HepG2 (cell line): ENCODE results near the gene NFXL1. TPM values are rescaled to one million over a fixed set of nuclear protein-coding genes. Genes with fewer than 3 reads are reported as not detected.

ENCODE experiments used
- ATAC-seq: fragments of 200-7000 bp; cut with Tn5 transposase; 3 replicates; pipeline ENCODE4 v1.9.1; 2020; ENCODE audit warnings: mild to moderate bottlenecking, moderate library complexity
- BruUV-seq: library from RNA; stranded (reverse); fragments of 400-500 nt; replicated peaks from 2 replicates; lab custom pipeline; 2021; lab: Mats Ljungman, UMichigan
- CTCF ChIA-PET: fragments of 300-600 bp; formaldehyde crosslinking; extraction: SDS; loops from one replicate; lab custom pipeline; 2021; ENCODE audit warnings: low total read pairs, inconsistent platforms, low intra/inter-chr PET ratio; lab: Yijun Ruan, JAX
- POLR2A ChIA-PET: fragments of 350-600 bp; sonication (Branson Sonifier 250); formaldehyde crosslinking; loops from one replicate; lab custom pipeline; 2020; ENCODE audit warnings: antibody characterized with exemption, inconsistent platforms; lab: Yijun Ruan, JAX
- DNase-seq: peaks from one replicate; pipeline ENCODE4 v3.0.0-alpha.2; 2015; ENCODE audit warnings: low spot score
- FAIRE-seq: peaks from 3 replicates; lab custom pipeline; 2011; peaks lifted over from hg19 to GRCh38; lab: Jason Lieb, UNC
- H2AFZ ChIP-seq: one replicate; pipeline ENCODE4 v1.6.1; 2011; ENCODE audit warnings: low read length, inconsistent platforms
- H3K27ac ChIP-seq: fragments of 300-600 bp; 3 replicates; pipeline ENCODE4 v1.8.0; 2011; ENCODE audit warnings: mixed run types, mild to moderate bottlenecking, mixed read lengths, low read length, inconsistent platforms; ENCODE audit not compliant: insufficient read depth; ENCODE audit errors: extremely low read length
- H3K27me3 ChIP-seq, 2 experiments: fragments of 200-600 bp in 1 of 2; 2 replicates in 1 of 2; 3 replicates in 1 of 2; pipeline versions ENCODE4 v1.6.0 to v1.8.0; 2011; ENCODE audit warnings: low read length in 2 of 2, mild to moderate bottlenecking in 2 of 2, moderate library complexity in 2 of 2, inconsistent platforms in 1 of 2; ENCODE audit not compliant: insufficient read depth in 2 of 2, control insufficient read depth in 1 of 2
- H3K36me3 ChIP-seq, 2 experiments: fragments of 200-600 bp in 1 of 2; replicated peaks in 1 of 2; 2 replicates in 1 of 2; 3 replicates in 1 of 2; pipeline versions ENCODE4 v1.5.1 to v1.8.0; 2011; ENCODE audit warnings: low read length in 2 of 2, inconsistent platforms in 1 of 2; ENCODE audit not compliant: insufficient read depth in 2 of 2, control insufficient read depth in 1 of 2
- H3K4me1 ChIP-seq: 2 replicates; pipeline ENCODE4 v1.5.1; 2012; ENCODE audit warnings: low read length, inconsistent platforms; ENCODE audit not compliant: insufficient read depth
- H3K4me2 ChIP-seq: 2 replicates; pipeline ENCODE4 v1.6.0; 2011; ENCODE audit warnings: low read depth, low read length, inconsistent platforms
- H3K4me3 ChIP-seq, 3 experiments: fragments of 200-600 bp in 1 of 3; sonication (generic), shearing (Covaris generic) in 1 of 3; replicated peaks in 1 of 3; 2 replicates each; pipeline ENCODE4 v1.5.1; 2011 to 2016; ENCODE audit warnings: low read length in 3 of 3, inconsistent platforms in 2 of 3, low read depth in 2 of 3, mild to moderate bottlenecking in 2 of 3, control low read depth in 1 of 3, mixed read lengths in 1 of 3; ENCODE audit not compliant: insufficient read depth in 1 of 3
- H3K79me2 ChIP-seq: one replicate; pipeline ENCODE4 v1.6.1; 2011; ENCODE audit warnings: low read length, inconsistent platforms; ENCODE audit not compliant: insufficient read depth
- H3K9ac ChIP-seq: 2 replicates; pipeline ENCODE4 v1.6.0; 2011; ENCODE audit warnings: mild to moderate bottlenecking, low read depth, low read length, inconsistent platforms; ENCODE audit not compliant: insufficient read depth
- H3K9me3 ChIP-seq: 2 replicates; pipeline ENCODE4 v1.5.1; 2012; ENCODE audit warnings: mild to moderate bottlenecking, low read length
- H4K20me1 ChIP-seq: 2 replicates; pipeline ENCODE4 v1.6.0; 2011; ENCODE audit warnings: inconsistent platforms, mild to moderate bottlenecking, low read length, moderate library complexity; ENCODE audit not compliant: insufficient read depth
- EEA1 ChIP-seq: sonication (generic); formaldehyde crosslinking; IDR thresholded peaks from 2 replicates; pipeline ENCODE4 v1.5.1; 2020; ENCODE audit warnings: mild to moderate bottlenecking, missing genetic modification reagents, borderline replicate concordance
- JUN ChIP-seq: sonication (generic); formaldehyde crosslinking; IDR thresholded peaks from 2 replicates; pipeline ENCODE4 v1.4.0; 2020; ENCODE audit warnings: mild to moderate bottlenecking, missing genetic modification reagents
- KLF11 ChIP-seq: IDR thresholded peaks from 2 replicates; pipeline ENCODE4 v1.6.1; 2016; ENCODE audit warnings: missing compliant biosample characterization
- MYNN ChIP-seq: sonication (generic); formaldehyde crosslinking; IDR thresholded peaks from 2 replicates; pipeline ENCODE4 v1.4.0; 2020; ENCODE audit warnings: mild to moderate bottlenecking, low read depth, missing genetic modification reagents
- NFAT5 ChIP-seq: sonication (generic); formaldehyde crosslinking; IDR thresholded peaks from 2 replicates; pipeline ENCODE4 v1.4.0; 2020; ENCODE audit warnings: missing genetic modification reagents
- SALL1 ChIP-seq: sonication (generic); formaldehyde crosslinking; IDR thresholded peaks from 2 replicates; pipeline ENCODE4 v1.8.0; 2022; ENCODE audit warnings: mild to moderate bottlenecking, missing genetic modification reagents
- TBX3 ChIP-seq: fragments of 450-650 bp; IDR thresholded peaks from 2 replicates; pipeline ENCODE4 v1.6.1; 2017; ENCODE audit warnings: antibody characterized with exemption, mild to moderate bottlenecking, inconsistent platforms, borderline replicate concordance
- TFE3 ChIP-seq: IDR thresholded peaks from 2 replicates; pipeline ENCODE4 v1.6.1; 2016
- ZC3H4 ChIP-seq: sonication (generic); formaldehyde crosslinking; IDR thresholded peaks from 2 replicates; pipeline ENCODE4 v1.4.0; 2020; ENCODE audit warnings: missing genetic modification reagents, borderline replicate concordance
- ZNF142 ChIP-seq: sonication (generic); formaldehyde crosslinking; IDR thresholded peaks from 2 replicates; pipeline ENCODE4 v1.4.0; 2020; ENCODE audit warnings: missing genetic modification reagents
- ZNF30 ChIP-seq: sonication (generic); formaldehyde crosslinking; IDR thresholded peaks from 2 replicates; pipeline ENCODE4 v1.5.0; 2020; ENCODE audit warnings: mild to moderate bottlenecking, missing genetic modification reagents
- ZNF530 ChIP-seq: sonication (generic); formaldehyde crosslinking; IDR thresholded peaks from 2 replicates; pipeline ENCODE4 v1.5.0; 2020; ENCODE audit warnings: low read depth, mild to moderate bottlenecking, missing genetic modification reagents
- ZSCAN22 ChIP-seq: sonication (generic); formaldehyde crosslinking; IDR thresholded peaks from 2 replicates; pipeline ENCODE4 v1.4.0; 2020; ENCODE audit warnings: mild to moderate bottlenecking, missing genetic modification reagents
- WGBS: methylation state at CpG from one replicate; pipeline ENCODE4 v1.1.6; 2017; ENCODE audit warnings: low lambda C conversion rate; 5-methylcytosine and 5-hydroxymethylcytosine counted together
- in situ Hi-C: cut with HindIII; loops from 2 replicates; pipeline ENCODE4 v1.10.0; 2017; ENCODE audit warnings: low pct_unique_long_range_greater_than_20kb; ENCODE audit not compliant: extremely low pct_ligation_motif_present
- intact Hi-C: fragments of 100-400 bp; cut with micrococcal nuclease; formaldehyde crosslinking; loops from one replicate; pipeline ENCODE4 v1.10.0; 2022; ENCODE audit not compliant: unreplicated experiment
- polyA plus RNA-seq, 8 experiments: library from polyadenylated mRNA; depleted of rRNA in 3 of 8; stranded (reverse) in 7 of 8; unstranded in 1 of 8; fragments of >200 nt; fragmentation: Illumina TruSeq in 4 of 8; extraction: Trizol in 4 of 8; gene quantifications; 2 replicates each; pipeline versions ENCODE4 v1.2.1 to v1.2.3, GENCODE V29; 2011 to 2016; ENCODE audit warnings: low read depth in 4 of 8, missing spikeins in 1 of 8, mixed read lengths in 1 of 8; ENCODE audit not compliant: insufficient read depth in 1 of 8
- total RNA-seq, 5 experiments: library from RNA; depleted of rRNA; stranded (reverse); fragments of >200 nt; fragmentation: Illumina TruSeq; extraction: Trizol; gene quantifications; 2 replicates each; pipeline ENCODE4 v1.2.3, GENCODE V29; 2016; ENCODE audit warnings: low read depth in 1 of 5

NFXL1 gene
- total and polyA plus RNA-seq, 2 of the 13 experiments (the other 11 are each of a cell fraction or from before 2014, with no cell fraction given): 12.0 to 18.6 TPM

- Histone ChIP-seq H3K27ac (no peak overlapping the region), H4K20me1 (peaks cover 22% of the 10 kb centered on the region; the same call in 1 of the 2 replicates), H3K9ac (no peak overlapping the region), H3K79me2 (peaks cover 54% of the 10 kb centered on the region), H3K9me3 (no peaks in the 10 kb centered on the region), H3K4me3 (no peak overlapping the region), H3K27me3 (no peaks in the 10 kb centered on the region), H3K4me2 (no peak overlapping the region), H2AFZ (no peak overlapping the region), H3K4me1 (peaks cover 23% of the 10 kb centered on the region), H3K36me3 (peaks cover 10 to 55% of the 10 kb centered on the region in 2 experiments)
- ATAC-seq (no peak), FAIRE-seq (no peak), DNase-seq (no peak)
- ChIA-PET POLR2A (no interaction called here), CTCF (no interaction called here)
- intact Hi-C loops (no loop called here), in situ Hi-C loops (no loop called here)
- 0% methylated on average over 1 of the region's 1 CpG for WGBS
- BruUV-seq: no TSS peak
- no peak for TF ChIP-seq KLF11 (CRISPR knock-in tag)
- no peak for TF ChIP-seq JUN (CRISPR knock-in tag)
- TF ChIP-seq NFAT5: no peak
- TF ChIP-seq ZSCAN22 (CRISPR knock-in tag): no peak
- TF ChIP-seq TBX3: no peak
- no peak for TF ChIP-seq SALL1 (CRISPR knock-in tag)
- TF ChIP-seq ZNF530: no peak
- no peak for TF ChIP-seq TFE3
- no peak for TF ChIP-seq MYNN
- TF ChIP-seq ZNF142: no peak
- no peak for TF ChIP-seq EEA1 (CRISPR knock-in tag)
- TF ChIP-seq ZNF30: no peak
- no peak for TF ChIP-seq ZC3H4 (CRISPR knock-in tag)
These were observed 7.2 kb downstream of the NFXL1 start for GRCh38 chr4:47907089-47907646.
